Erythroblast (primary cell): Measurements from ENCODE around the gene PCED1B.

ENCODE experiments used
- GATA1 ChIP-seq: IDR thresholded peaks from 2 replicates; pipeline ENCODE4 v1.6.1; 2011; ENCODE audit warnings: low read depth, mild to moderate bottlenecking, control low read depth, low read length, moderate library complexity
- POLR2A ChIP-seq: IDR thresholded peaks from 2 replicates; pipeline ENCODE4 v1.6.1; 2011; ENCODE audit warnings: mild to moderate bottlenecking, low read length

DNA sequence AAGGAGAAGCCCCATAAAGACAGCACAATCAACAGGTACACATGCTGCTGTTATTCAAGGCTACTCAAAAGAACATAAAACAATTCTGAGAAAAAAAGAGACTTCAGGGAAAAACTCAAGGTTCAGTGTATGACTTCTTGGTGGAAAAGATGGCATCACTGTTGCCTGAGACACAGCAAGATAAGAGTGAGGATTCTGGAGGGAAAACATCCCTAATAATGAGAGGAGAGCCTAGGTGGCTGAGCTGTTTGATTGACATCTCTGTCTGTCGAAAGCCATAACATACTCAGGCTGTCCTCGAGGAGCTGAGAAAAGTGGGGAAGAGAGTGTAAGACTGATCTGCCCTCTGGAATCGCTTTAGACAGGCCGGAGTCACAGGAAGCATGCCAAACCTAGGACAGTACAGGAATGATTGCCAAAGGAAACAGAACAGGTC lies 193.8 kb downstream of the PCED1B start:
- no peak for TF ChIP-seq POLR2A
- TF ChIP-seq GATA1, result no peak
